Epithelial cell of proximal tubule (primary cell): ENCODE data around the gene GABRR3. TPM values are rescaled to one million over a fixed set of nuclear protein-coding genes. Genes with fewer than 3 reads are reported as not detected.
"Not testable (repeated sequence)": the region's sequence is repeated elsewhere in the genome, so short reads cannot be mapped to it uniquely, and the experiment has no call there.

Source experiments
- DNase-seq: peaks from one replicate; pipeline ENCODE4 v3.0.0-alpha.2; 2011; ENCODE audit warnings: low read depth
- H3K4me3 ChIP-seq: 2 replicates; pipeline ENCODE4 v1.5.1; 2011; ENCODE audit warnings: low read depth, mild to moderate bottlenecking, low read length
- CTCF ChIP-seq: conservative IDR thresholded peaks from 2 replicates; pipeline ENCODE4 v1.5.1; 2012; ENCODE audit warnings: low read depth, mild to moderate bottlenecking, low read length
- total RNA-seq: library from RNA; depleted of rRNA; stranded (reverse); fragments of >200 nt; gene quantifications from 2 replicates; pipeline ENCODE4 v1.2.3, GENCODE V29; 2015

GABRR3 gene
- total RNA-seq, 1 donor from 2014 or later: not detected

GRCh38 chr3:98012979-98013378 is 22.1 kb downstream of the GABRR3 start:
- TF ChIP-seq CTCF: no peak
- no peak overlapping the region for H3K4me3 ChIP-seq
- no peak for DNase-seq

GRCh38 chr3:98010883-98011449 is 24.1 kb downstream of the GABRR3 start:
- not testable (repeated sequence) for H3K4me3 ChIP-seq, DNase-seq

- no peak for DNase-seq
- no peak for TF ChIP-seq CTCF
- no peak overlapping the region for H3K4me3 ChIP-seq
Observed at GRCh38 chr3:98010194-98010882, 24.8 kb downstream of the GABRR3 start.

GRCh38 chr3:98008855-98009254 is 26.3 kb downstream of the GABRR3 start:
- TF ChIP-seq CTCF: no peak
- no peak overlapping the region for H3K4me3 ChIP-seq
- no peak for DNase-seq

- no peak overlapping the region for H3K4me3 ChIP-seq
- no peak for DNase-seq
- TF ChIP-seq CTCF: no peak
Observed at GRCh38 chr3:98005438-98005837, 29.7 kb downstream of the GABRR3 start.

GRCh38 chr3:98004721-98005120 is 30.4 kb downstream of the GABRR3 start:
- TF ChIP-seq CTCF: no peak
- H3K4me3 ChIP-seq: no peak overlapping the region
- no peak for DNase-seq

- no peak for TF ChIP-seq CTCF
- DNase-seq: no peak
- H3K4me3 ChIP-seq: no peak overlapping the region
Observed at GRCh38 chr3:98003306-98003969, 31.7 kb downstream of the GABRR3 start.
